ENCODE results near the gene KRTAP10-3.

KRTAP10-3 gene

GRCh38 chr21:44544566-44544965, 14.0 kb downstream of the KRTAP10-3 start:
- DNase-seq: no peak

GRCh38 chr21:44542716-44543115, 15.9 kb downstream of the KRTAP10-3 start:
- DNase-seq: no peak

- DNase-seq: no peak
Observed at GRCh38 chr21:44540741-44541288, 17.8 kb downstream of the KRTAP10-3 start.

- DNase-seq: no peak
Observed at GRCh38 chr21:44539991-44540666, 18.5 kb downstream of the KRTAP10-3 start, which contains the start of gene KRTAP10-1. KRTAP10-1 (minus strand) TSS chr21:44540195; CDS start chr21:44540150, 45 bp downstream.

GRCh38 chr21:44539046-44539445, 19.5 kb downstream of the KRTAP10-3 start:
- no peak for DNase-seq

GRCh38 chr21:44537930-44538911, 20.4 kb downstream of the KRTAP10-3 start:
- no peak for DNase-seq

GRCh38 chr21:44535963-44536362, 22.6 kb downstream of the KRTAP10-3 start:
- no peak for DNase-seq

GRCh38 chr21:44534688-44535087, 23.9 kb downstream of the KRTAP10-3 start:
- DNase-seq: no peak

GRCh38 chr21:44533891-44534627, 24.5 kb downstream of the KRTAP10-3 start:
- no peak for DNase-seq

- no peak for DNase-seq
Observed at GRCh38 chr21:44533121-44533890, 25.3 kb downstream of the KRTAP10-3 start.

- no peak for DNase-seq
Observed at GRCh38 chr21:44532712-44533111, 25.9 kb downstream of the KRTAP10-3 start.

GRCh38 chr21:44531606-44532564, 26.7 kb downstream of the KRTAP10-3 start:
- no peak for DNase-seq

GRCh38 chr21:44530903-44531605, 27.5 kb downstream of the KRTAP10-3 start:
- no peak for DNase-seq

GRCh38 chr21:44530221-44530902, 28.2 kb downstream of the KRTAP10-3 start:
- no peak for DNase-seq

GRCh38 chr21:44529503-44530125, 29.0 kb downstream of the KRTAP10-3 start:
- no peak for DNase-seq

- no peak for DNase-seq
Observed at GRCh38 chr21:44529011-44529421, 29.6 kb downstream of the KRTAP10-3 start.

- DNase-seq: no peak
Observed at GRCh38 chr21:44528634-44528995, 30.0 kb downstream of the KRTAP10-3 start.

- no peak for DNase-seq
Observed at GRCh38 chr21:44527983-44528633, 30.5 kb downstream of the KRTAP10-3 start.
